Kidney tubule cell (primary cell): ENCODE data around the gene PDGFRB.

Experiments
- DNase-seq: peaks from one replicate; pipeline ENCODE4 v3.0.0-alpha.2; 2018; ENCODE audit warnings: low spot score

The PDGFRB gene

GRCh38 chr5:150144246-150144801 lies 11.3 kb downstream of the PDGFRB start:
- DNase-seq, result no peak

DNA sequence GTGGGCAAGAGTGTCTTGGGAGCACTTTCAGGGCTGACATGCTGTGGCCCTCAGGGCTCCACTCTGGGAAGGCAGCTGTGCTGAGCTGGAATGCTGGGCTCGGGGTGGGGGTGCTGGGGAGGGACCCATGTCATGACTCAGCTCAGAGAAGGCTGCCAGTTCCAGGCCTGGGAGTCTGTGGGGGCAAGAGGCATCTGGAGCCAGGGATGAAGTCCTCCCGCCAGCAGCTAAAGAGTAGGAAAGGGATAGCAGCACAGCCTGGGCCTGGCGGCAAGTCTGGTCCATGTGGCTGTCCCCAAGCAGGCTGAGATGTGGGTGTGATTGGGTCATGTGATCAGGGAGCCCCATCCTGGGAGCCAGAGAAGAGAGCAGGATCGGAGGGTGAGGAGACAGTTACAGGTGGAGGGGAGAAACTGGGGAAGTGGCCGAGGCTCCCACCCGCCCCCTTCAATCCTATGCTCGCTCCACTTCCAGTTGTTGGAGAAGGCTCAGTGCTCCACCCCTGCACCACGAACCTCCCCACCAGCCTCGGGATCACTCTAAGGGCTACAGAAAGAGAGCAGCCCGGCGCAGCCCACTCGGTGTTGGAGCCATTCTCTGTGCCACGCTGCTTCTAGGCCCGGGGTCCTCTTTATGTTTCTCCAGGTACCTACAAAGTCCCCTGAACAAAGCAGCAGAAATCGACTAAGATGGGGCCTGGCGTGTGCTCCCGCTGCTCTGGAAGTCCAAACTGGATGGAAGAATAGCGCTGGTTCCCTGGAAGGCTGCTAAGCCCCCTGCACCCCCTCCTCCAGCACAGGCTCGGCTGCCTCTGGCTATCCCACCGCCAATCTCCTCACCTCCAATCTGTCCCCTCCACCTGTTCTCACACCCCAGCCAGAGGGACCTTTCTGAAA lies 12.0 kb downstream of the PDGFRB start:
- peak; percentile 69 for DNase-seq

DNA sequence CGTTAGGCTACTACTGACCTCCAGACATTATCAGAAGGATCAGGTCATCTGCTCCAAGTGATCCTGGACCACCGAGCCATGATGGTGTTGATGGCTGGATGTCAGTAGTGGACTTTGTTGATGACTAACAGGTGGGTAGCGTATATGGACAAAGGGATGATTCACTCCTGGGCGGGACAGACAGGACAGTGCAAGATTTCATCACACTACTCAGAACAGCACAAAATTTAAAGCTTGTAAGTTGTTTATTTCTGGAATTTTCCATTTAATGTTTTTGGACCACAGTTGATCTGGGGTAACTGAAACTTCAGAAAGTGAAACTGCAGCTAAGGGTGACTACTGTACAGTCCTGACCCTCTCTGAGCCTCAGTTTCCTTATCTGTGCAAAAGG lies 12.7 kb downstream of the PDGFRB start:
- DNase-seq, result peak; percentile 76

GRCh38 chr5:150142185-150142958 lies 13.3 kb downstream of the PDGFRB start:
- DNase-seq, result peak; percentile 13

DNA sequence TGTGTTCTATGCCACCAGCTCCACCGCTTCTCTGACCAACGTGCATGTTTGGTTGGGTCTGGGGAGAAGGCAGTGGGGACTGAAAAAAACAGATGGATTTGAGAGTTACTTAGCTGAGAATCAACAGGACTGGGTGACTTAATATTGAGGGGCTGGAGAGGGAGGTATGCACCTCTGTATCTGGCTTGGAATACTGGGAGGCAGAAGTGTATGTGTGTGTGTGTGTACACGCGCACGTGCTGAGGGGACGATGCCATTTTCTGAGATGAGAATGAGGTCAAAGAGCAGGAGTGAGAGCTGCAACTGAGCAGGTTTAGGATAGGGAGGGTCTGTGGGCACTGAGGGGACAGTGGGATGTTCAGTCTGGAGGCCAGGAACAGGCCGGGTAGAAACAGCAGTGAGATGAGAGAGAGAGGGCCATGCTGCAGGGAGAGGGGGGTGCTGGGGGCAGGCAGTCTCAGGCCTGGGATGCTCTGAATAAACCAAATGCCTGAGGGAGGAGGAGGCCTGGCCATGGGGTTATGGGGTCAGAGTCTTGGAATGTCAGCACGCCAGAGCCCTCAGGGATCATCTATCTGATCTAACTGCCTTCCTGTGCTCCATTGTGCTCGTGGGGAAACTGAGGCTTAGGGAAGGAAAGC lies 14.0 kb downstream of the PDGFRB start:
- DNase-seq, result peak; percentile 45

- no peak for DNase-seq
Observed at GRCh38 chr5:150140830-150141229, 14.8 kb downstream of the PDGFRB start.

GRCh38 chr5:150139334-150139733 lies 16.3 kb downstream of the PDGFRB start:
- peak; percentile 56 for DNase-seq

GRCh38 chr5:150138551-150139265 lies 16.9 kb downstream of the PDGFRB start:
- DNase-seq, result peak; percentile 40

DNA sequence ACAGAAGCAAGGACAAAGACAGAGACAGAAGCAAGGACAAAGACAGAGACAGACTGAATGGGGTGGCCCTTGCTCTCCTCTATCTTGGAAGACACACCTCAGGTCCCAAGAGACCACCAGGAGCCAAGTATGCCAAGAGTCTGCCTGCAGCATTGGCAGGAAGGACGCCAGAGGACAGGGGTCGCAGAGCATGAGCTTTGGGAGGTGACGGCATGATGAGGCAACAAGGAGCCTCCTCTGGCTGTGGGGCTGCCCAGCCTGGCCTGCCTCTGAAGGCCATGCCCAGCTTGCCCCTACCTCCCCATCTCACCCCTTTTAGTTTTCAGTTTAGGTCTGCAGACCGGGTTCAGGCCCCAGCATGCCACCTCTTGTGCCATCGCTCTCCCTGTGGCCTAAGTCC lies 17.6 kb downstream of the PDGFRB start:
- no peak for DNase-seq

- DNase-seq, result no peak
Observed at GRCh38 chr5:150137168-150137957, 18.3 kb downstream of the PDGFRB start.

GRCh38 chr5:150136305-150137167 lies 19.1 kb downstream of the PDGFRB start:
- no peak for DNase-seq

DNA sequence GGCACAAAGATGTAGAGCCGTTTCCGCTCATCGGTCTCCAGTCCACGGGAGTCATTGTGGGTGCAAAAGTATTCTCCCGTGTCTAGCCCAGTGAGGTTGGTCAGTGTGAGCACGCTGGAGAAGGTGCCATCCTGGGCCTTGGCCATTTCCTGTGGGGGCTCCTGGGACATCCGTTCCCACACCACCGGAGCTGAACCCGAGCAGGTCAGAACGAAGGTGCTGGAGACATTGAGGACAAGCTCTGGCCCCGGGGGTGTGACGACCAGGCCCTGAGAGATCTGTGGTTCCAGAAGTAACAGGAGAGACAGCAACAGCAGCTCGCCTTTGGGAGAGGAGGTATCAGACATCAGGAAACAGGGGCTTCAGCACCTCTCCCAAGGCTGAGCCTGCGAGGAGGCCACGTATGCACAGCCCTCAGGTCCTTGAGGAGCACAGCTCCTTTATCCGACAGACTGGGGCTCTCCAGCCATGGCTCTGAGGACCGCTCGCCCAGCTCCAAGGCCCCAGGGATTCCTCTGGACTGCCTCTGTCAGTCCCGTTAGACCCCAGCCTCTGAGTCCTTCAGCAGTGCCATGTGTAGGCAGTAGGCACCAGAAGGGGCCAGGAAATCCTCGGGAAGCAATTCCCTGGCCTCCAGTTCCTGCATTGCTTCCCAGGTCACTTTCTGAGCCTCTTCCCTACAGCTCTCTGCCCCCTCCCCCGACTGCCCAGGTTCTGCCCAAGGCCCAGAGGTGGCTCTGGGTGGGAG lies 19.9 kb downstream of the PDGFRB start:
- no peak for DNase-seq

DNA sequence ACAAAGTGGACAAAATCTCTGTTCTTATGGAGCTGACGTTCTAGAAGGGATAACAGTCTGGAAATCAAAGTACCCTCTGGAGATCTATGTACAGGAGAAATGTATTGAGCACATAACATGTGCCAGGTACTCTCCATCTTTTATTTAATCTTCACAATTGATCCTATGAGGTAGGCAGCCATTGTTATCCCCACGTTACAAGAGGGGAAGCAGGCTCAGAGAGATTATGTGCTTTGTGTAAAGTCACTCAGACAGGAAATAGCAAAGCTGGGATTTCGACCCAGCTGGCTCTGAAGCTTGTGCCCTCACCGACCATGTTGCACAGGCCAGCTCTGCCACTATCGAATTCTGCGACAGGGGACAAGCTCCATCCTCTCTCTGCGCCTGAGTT lies 21.5 kb downstream of the PDGFRB start:
- DNase-seq, result no peak

DNA sequence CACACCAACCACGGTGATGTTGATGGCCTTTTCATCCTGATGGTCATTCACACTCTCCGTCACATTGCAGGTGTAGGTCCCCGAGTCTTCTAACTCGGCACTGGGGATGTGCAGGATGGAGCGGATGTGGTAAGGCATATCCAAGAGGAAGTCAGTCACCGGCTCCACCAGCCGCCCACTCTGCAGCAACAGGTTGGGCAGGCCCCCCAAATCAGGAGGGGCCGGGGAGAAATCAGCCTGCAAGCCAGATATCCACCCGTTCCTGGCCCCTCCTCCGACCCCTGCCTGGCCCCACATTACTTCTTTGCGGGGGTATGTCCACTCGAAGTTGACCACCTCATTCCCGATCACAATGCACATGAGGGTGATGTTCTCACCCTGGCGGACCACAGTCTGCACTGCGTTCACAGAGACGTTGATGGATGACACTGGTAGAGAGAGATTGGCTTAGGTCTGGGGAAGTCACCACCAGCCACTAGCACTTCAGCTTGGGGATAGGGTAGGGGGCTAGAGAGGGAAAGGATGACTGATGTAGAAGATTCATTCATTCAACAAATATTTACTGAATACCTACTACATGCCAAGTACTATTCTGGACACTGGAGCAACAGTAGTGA lies 22.0 kb downstream of the PDGFRB start:
- DNase-seq, result no peak

DNA sequence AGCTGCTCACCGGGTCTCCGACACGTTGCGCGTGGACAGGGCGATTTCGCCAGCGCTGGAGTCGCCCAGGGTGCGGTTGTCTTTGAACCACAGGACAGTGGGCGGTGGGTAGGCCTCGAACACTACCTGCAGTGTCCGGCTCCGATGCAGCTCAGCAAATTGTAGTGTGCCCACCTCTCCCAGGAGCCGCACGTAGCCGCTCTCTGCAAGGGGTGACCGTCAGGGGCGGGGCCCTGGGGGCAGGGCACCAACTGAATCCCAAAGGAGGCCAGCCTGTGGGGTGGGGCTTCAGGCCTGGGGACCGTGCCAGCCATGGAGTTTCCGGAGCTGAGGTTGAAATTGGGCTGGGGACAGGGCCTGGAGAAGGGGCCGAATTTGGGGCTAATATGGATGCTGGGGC lies 22.9 kb downstream of the PDGFRB start:
- DNase-seq, result no peak

GRCh38 chr5:150131978-150132694 lies 23.5 kb downstream of the PDGFRB start:
- DNase-seq, result no peak

GRCh38 chr5:150131461-150131860 lies 24.2 kb downstream of the PDGFRB start:
- no peak for DNase-seq

DNA sequence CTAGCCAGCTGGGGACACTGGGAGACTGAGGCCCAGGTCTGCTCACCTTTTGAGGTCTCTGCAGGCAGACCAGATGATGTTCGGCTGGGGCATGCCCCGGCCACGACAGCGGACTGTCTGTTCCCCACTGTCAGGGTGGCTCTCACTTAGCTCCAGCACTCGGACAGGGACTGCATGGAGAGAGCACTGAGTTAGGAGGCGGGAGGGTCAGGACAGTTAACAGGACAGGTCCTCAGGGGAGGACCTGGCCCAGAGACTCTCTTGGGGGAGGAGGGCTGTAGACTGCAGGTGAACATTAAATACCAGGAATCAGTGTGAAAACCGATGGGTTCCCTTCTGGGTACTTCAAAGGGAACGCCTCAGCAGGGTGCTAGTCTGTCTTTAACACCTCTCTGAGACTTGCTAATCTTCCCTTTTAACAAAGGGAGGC lies 25.1 kb downstream of the PDGFRB start:
- DNase-seq, result no peak
